GF-D8 (cell line): Measurements from ENCODE around the gene NME7.
"Not testable (repeated sequence)": the region's sequence is repeated elsewhere in the genome, so short reads cannot be mapped to it uniquely, and the experiment has no call there.

Experiments used
- DNase-seq: peaks from one replicate; lab custom pipeline; 2025; lab: John Stamatoyannopoulos, UW

Gene NME7

DNA sequence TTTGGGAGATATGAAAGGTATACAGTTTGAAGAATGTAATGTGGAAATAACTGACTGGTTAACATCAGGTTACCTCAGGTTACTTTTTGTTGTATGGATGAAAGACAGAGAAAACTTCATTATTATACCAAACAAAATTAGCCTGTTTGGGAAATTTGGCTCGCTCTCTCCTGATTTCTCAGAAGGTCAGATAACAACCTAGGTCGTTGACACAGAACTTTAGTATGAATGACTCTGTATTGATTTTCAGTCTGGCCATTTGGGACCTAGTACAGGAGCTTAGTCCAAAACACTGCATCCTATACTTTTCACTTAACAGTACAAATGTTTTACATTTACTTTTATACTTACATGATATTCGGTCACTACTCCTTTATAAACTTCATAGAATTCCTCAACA is 132.8 kb downstream of the NME7 start:
- no peak for DNase-seq

DNA sequence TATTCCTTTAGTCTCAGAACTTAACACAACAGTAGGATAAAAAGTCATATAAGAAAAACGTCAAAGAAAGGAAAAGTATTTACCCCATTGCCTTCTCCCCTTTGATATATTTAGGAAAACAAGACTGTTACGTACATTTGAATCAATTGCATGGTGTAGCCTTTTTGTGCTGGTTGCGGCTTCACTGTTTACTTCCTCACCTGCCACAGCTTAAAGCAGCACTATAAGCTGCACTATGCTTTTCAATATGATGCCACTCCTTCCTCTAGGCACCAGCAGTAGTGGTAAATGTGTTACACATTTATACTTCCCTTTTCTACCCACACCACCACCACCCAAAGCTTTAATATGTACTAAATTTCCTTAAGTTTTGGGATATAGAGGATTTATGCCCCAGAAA is 150.0 kb downstream of the NME7 start:
- DNase-seq, result peak; percentile 64

DNA sequence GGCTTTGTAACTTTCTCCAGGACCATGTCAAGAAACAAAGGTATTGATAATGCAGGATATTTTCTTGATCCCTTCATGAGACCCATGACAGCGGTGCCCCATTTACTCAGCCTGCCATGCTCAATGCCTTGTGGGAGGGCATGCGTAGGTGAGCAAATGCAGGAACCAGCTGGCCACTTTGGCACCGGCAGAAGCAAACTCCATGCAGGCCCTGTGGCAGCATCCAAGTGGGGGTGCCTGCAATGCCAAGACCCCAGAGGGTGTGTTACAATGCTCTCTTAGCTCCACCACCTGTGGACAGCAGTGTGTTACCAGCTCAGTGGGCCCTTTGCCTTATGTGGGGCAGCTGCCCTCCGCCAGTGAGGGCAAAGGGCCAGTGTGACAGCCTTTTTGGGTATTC is 153.0 kb downstream of the NME7 start:
- no peak for DNase-seq

DNA sequence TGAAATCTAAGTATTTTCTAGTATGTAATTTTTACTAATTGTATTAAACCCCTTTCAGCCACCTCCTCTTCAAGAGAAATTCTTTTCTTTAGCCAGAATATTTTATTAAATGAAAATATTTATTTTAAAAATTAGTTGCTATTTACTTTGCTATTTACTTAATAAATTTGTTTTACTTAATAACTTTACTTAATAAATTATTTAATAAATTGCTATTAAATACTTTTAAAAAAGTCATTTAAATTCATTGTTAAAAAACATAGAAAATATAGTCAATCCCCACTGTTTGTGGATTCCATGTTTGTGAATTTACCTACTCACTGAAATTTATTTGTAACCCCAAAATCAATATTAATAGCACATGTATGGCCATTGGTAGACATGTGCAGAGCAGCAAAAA is 155.5 kb downstream of the NME7 start:
- DNase-seq, result no peak

DNA sequence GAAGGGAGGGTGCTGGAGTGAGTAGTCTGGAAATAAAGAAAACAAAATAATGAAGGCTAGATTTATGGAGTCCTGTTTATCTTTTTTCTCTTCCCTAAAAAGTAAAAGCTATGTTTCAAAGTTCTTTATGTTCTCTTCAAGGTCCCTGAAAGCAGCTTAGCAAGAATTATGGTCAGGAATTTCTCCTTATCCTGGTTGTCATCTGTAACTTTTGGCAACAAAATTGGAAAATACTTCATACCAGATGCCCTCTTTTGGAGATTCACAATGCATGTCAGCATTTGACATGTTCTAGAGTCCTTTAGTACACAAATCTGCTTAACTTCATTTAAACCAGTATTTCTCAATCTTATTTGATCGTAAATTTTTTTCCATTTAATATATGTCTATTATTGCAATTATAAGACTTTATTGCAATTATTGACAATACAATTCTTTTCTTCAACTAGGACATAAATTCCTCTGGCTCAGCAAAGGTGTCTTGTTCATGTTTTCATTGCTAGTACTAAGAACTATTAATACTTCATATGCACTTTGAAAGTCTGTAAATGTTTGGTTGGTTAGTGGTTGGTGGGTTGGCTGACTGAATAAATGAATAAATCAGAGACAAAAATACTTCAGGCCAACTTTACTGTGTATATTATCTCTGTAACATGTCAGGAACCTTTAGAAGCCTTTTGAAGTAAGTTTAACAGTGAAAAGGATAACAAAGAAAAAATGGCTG is 159.6 kb downstream of the NME7 start:
- no peak for DNase-seq

DNA sequence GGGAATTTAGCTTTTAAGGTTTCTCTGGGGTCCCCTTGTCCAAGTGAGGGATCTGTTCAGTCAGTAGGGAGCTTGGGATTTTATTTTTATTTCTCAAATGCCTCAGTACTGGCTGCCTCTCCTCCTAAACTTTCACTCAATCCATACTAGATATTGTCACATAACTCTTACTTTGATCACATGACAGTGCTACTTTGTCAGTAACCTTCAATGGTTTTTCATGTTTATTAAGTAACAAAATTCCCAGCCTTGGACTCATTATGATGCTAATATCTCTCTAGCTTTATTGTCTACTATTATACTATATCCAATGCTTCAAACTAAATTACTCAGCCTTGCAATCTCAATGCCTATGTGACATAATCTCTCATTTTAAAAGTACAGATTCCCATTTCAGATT is 163.4 kb downstream of the NME7 start:
- DNase-seq, result no peak

DNA sequence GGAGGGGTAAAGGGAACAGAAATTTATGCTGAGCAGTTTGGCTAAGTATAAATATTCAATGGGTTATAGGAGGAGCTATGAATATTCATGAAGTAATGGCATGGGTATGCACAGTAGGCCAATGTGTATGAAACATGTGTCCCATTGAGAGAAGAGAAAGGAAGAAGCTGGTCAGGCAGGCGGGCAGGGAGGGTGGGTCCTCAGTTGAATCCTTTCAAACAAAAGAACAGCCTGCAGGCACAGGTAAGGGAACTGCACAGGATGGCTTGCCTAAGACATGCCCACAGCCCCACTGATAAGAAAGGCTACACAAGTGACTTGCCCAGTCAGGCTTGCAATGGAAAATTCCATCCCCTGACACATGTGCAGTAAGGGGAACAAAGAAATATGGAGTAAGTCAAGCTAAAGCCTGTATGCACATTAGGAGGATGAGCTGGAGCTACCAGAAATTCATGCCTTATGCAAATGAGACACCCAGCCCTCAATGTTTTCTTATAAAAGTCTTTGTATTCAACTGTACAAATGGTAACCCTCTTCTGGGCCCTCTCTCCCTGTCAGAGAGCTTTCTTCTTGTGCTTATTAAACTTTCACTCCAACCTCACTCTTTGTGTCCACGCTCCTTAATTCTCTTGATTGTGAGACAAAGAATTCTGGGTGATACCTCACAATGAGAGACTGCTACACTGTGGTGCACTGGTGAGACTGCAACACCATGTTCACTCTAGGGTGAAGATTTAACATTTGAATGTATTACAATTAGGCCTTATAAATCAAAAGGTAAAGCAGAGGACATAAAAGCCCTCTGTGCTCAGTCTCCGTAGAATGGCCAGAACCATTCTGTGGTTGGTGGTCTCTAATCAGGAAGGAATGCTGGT is 164.6 kb downstream of the NME7 start:
- peak; percentile 3 for DNase-seq

DNA sequence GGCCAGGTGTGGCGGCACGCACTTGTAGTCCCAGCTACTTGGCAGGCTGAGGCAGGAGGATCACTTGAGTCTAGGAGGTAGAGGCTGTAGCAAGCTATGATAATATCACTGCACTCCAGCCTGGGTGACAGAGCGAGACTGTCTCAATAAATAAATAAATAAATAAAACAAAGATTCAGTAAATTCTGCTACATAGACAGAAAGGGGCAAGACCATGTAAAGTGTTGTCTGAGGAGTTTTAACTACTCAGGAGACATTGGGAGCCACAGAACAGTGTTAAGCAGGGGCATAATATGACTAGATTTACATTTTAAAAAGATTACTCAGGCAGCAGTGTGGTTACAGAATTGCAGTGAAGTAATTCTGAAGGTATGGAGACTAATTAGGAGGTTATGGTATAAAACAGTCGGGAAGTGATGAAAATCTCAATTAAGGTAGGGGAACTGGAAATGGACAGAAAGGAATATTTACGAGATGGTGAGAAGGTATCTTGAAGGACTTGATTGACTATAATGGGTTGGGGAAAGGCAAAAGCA is 166.4 kb downstream of the NME7 start:
- DNase-seq, result no peak

DNA sequence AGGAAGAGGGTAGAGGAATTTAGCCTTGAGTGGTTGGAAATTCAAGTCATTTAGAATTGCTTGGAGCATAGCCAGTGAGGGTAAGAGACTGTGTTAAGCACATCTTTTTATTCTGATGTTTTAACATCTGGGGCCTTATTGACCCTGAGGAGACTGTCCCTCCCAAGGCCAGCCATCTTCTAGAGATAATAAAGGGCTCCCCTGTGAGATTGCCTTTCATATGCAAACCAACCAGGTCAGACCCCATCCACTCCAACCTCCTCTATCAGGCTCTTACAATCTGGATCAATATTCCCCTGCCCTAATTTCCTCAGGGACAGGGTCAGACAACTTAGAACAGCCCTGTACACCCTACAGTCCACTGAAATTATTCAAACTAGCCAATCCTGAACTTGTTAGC is 167.3 kb downstream of the NME7 start:
- DNase-seq, result no peak

DNA sequence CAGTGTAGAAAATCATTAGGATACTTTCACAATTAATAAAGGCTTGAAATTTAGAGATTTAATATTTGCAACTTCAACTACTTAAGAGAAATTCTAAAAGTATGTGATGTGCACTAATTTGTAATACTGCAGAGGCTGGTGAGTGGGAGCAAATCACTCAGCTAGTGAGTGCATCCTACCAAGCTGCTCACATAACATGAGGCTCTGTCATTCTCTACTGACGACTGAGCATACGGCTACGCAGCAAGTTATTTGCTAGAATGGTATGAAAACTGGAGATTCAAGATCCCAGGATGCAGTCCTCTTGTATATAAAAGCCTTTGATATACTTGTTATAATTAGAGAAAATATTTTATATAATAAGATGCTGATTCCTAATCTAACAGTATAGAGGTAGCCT is 171.0 kb downstream of the NME7 start:
- no peak for DNase-seq

DNA sequence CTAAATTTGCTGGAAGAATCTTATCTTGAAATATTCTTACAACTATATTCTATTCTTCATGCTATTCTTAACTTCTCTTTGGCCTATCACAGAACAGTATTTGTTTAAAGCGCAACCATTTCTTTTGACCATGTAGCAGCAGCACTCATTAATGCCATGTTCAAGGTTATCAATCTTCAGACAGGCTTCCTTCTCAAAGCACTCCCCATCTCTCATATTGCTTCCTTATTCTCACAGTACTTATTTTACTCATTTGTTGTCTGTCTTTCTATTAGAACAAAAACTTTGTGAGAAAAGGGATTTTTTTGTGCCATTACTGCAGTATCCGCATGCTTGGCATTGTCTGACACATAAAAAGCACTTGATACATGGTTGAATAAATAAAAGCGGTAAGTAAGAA is 171.4 kb downstream of the NME7 start:
- no peak for DNase-seq

DNA sequence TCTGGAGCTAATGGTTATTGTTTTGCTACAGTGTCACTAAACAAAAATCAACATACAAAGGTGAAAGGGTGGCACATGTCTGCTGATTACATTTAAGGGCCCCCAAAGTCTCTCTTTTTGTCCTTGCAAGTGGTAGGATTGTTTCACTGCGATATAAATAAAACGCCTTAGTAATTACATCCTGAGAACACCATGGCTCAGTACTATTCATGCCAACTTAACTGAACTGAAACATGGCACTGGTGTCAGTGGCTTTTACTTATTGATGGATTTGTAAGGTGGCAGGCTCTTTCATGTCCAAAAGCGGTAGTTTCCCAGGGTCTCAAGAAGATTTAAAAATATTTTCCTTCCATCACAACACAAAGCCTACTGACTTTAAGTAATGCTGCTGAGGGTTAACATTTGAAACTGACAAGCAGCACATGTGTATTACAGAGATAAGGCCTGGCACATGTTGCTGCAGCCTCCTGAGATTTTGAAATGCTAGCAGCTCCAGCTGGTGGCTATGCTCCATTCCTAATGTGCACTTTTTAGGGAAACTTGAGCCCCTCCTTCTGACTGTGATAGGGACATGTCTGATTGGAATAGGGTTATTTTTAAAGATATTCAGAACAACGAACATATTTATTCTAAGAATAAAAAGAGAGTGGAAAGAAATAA is 174.3 kb downstream of the NME7 start:
- DNase-seq, result peak; percentile 13

DNA sequence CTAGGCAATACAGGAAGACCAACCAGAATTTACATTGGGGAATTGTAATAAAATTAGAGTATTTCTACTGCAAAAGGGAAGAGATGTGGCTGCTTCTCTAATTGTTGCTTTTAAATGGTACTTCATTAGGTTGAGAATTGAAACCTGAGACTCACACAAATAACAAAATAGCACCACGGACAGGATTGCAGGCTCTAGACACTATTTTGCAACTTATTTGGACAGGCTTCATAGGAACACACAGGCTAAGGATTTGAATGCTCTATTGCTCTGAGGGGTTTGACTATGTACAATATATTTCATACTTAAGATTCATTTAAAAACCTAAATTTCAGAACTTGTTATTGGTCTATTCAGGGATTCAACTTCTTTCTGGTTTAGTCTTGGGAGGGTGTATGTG is 181.5 kb downstream of the NME7 start:
- no peak for DNase-seq

DNA sequence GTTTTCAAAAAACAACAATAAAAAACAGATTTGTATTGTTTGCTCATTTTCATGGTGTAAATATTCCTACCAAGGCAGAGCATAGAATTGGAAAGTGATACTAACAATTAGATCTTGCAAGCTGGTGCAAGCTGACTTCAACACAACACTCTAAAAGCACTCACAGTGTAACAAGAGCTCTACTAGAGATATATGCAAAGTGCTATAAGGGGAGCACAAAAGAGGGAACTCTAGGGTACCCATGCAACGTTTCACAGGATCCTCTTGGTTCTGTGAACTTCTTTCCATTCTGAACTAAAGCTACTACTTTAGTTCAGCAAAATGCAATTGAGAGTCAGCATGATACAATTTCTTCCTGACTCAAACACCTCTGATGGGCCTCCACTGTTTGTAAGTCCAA is 182.8 kb downstream of the NME7 start:
- no peak for DNase-seq

DNA sequence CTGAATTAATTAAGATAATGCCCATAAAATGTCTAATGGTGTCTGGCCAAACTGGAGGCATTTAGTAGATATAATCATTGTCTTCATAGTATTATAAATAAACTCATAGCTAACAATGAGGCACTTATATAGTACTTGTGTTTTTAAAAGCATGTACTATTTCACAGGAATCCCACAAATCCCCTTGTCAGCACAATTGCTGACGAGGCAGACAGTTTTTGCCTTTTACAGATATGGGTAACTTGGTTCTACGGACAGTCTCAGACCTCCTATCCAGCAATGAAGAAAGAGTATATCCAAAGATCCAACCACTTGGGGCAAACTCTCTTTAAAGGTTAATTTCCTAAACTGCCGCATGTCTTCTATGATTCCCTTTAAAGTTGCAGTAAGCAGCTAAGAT is 187.4 kb downstream of the NME7 start:
- no peak for DNase-seq

DNA sequence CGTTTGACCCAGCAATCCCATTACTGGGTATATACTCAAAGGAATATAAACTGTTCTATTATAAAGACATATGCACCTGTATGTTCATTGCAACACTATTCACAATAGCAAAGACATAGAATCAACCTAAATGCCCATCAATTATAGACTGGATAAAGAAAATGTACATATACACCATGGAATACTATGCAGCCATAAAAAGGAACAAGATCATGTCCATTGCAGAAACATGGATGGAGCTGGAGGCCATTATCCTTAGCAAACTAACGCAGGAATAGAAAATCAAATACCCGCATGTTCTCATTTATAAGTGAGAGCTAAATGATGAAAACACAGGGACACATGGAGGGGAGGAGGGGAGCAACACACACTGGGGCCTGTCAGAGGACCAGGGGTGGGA is 188.2 kb downstream of the NME7 start:
- not testable (repeated sequence) for DNase-seq

DNA sequence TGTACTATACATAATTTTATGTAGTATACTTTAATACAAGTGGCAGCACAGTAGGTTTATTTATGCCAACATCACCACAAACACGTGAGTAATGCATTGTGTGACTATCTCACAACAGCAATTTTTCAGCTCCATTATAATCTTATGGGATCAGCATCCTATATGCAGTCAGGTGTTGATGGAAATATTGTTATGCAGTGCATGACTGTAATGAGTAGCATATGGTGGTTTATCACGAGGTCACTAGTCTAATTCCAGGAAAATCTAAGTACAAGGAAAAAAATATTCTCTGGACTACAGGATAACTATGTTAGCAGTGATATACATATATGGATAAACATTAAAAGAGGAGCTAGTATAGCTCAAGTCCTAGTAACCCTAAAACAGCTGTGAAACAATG is 192.1 kb downstream of the NME7 start:
- no peak for DNase-seq

DNA sequence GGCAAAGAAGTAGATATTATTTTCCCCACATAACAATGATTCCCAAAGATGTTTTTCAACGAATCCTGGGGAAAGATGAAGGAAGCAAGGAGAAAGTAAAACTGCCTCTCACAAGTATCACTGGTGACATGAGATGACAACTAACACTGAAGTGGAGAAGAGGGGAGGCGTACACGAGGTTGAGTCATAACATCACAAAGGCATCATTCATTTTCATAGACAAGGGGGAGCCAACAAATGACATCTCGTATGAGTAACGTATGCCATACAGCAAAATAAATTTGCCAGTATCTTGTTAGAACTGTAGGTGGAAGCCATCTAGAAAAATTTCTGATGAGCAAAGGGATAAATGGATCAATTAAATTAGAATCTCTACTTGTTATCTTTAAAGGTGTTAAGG is 204.5 kb downstream of the NME7 start:
- no peak for DNase-seq

DNA sequence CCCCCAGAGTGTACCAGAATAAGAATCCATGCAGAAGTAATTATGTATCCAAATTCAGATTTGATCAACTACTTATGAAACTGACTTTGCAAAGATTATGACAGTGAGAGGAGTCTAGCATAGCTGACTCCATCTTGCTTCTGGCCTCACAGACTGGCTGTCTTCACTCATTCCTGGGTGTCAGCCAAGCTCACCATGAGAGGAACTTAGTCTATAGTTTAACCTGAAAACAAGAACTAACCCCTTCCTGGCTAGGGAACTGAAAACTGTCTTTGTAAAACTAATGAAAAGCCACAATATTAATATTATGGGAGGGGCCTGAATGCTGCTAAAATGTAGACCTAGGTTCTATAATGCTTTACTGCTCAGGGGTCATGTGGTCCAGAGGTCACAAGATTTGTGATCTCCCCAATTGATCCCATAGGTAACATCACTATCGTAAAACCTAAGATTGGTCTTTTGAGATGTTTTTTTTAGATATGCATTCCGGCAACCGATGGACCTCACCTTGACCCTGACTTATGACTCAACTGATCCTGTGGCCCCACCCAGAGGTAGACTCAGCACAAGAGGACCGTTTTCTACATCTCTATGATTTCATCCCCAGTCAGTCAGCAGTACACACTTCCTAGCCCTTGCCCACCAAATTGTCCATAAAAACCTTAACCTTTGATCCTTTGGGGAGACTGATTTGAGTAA is 206.0 kb downstream of the NME7 start:
- no peak for DNase-seq

DNA sequence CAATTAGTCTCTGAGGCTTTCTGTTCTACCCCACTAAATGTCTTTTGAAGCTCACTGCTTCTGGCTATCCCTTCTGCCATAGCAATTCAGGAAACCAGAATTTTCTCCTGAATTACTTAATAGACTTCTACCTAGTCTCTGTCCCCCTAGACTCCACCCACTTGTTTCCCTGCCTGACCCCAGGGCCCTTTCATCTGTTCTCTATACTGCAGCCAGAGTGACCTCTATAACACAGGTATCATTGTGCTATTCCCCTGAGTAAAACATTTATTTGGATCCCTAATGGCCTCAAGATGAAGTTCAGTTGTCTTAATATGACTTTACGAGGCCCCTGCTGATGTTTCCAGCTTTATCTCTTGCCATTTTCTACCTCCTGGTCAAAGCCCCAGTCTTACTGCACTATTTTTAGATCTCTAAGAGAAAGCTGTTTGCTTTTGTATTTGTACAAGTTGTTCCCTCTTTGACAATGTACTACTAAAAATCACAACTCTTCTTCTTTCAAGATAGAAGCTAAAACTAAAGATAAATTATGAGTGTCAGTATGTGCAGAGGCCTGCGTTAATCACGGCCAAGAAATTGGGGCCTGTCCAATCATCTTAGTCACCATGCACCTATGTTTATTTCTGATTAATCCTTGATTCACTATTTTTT is 206.6 kb downstream of the NME7 start:
- no peak for DNase-seq

DNA sequence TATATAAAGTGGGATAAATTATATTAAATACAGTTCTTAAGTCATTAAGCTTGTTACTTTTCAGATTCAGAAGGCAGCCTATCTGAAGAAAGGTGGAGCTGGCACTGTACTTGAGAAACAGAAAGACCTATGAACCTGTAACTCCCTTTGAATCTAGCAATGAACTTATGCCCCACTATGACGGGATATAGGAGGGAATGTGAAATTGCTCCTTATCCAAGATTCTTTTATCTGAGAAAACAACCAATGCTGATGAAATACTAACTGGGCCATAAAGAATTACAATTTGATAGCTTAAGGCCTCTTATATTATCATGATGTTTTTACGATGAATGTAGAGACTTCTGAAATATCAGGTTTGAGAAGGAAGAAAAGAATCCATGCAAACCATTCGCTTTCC is 211.0 kb downstream of the NME7 start:
- no peak for DNase-seq

DNA sequence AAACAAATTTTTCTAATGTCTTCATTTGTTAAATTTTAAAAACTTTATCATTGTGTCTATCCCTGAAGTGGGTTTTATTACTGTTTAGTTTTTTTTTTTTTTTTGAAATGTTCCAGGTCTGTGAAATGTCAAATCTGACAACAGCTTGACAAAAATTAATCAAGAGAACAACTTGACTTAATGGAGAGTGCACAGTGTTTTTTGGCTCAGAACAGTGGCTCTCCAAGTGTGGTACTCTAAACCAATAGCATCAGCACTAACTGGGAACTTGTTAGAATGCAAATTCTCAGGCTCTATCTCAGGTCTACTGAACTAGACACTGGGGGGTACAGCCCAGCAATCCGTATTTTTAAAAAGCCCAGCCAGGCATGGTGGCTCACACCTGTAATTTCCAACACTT is 211.9 kb downstream of the NME7 start:
- no peak for DNase-seq
